H1 (cell line): Measurements from ENCODE around the gene AGFG1. TPM values are rescaled to one million over a fixed set of nuclear protein-coding genes. Genes with fewer than 3 reads are reported as not detected.

ENCODE experiments used
- CTCF ChIA-PET: fragments of 300-600 bp; sonication (Branson Sonifier 250); formaldehyde crosslinking; loops from one replicate; lab custom pipeline; 2021; ENCODE audit not compliant: partially characterized antibody; lab: Charles Lee
- POLR2A ChIA-PET: fragments of 300-600 bp; sonication (Branson Sonifier 250); formaldehyde crosslinking; loops from one replicate; lab custom pipeline; 2021; ENCODE audit warnings: inconsistent platforms; ENCODE audit not compliant: partially characterized antibody; lab: Charles Lee
- DNase-seq, 2 experiments: peaks; one replicate each; pipeline versions ENCODE4 v3.0.0 to v3.0.0-alpha.2; 2010 to 2022; ENCODE audit warnings: low spot score in 2 of 2, low read depth in 1 of 2, mixed read lengths in 1 of 2
- FAIRE-seq: peaks from 2 replicates; lab custom pipeline; 2011; peaks lifted over from hg19 to GRCh38; lab: Jason Lieb, UNC
- H2AFZ ChIP-seq: 2 replicates; pipeline ENCODE4 v1.8.1; 2012; ENCODE audit warnings: low read length, inconsistent platforms
- H2AK5ac ChIP-seq: 2 replicates; pipeline ENCODE4 v1.6.1; 2013; ENCODE audit warnings: low read depth, low read length
- H2BK120ac ChIP-seq: replicated peaks from 2 replicates; pipeline ENCODE3; 2013; ENCODE audit warnings: low read depth, low read length, inconsistent platforms
- H2BK12ac ChIP-seq: 2 replicates; pipeline ENCODE4 v1.6.1; 2013; ENCODE audit warnings: low read depth, low read length
- H2BK15ac ChIP-seq: 2 replicates; pipeline ENCODE4 v1.6.1; 2013; ENCODE audit warnings: low read length
- H2BK20ac ChIP-seq: 2 replicates; pipeline ENCODE4 v1.6.1; 2013; ENCODE audit warnings: low read length
- H2BK5ac ChIP-seq: 2 replicates; pipeline ENCODE4 v1.6.1; 2013; ENCODE audit warnings: low read depth, low read length
- H3K14ac ChIP-seq: 2 replicates; pipeline ENCODE4 v1.6.1; 2013; ENCODE audit warnings: inconsistent platforms; ENCODE audit not compliant: insufficient read length
- H3K18ac ChIP-seq: 2 replicates; pipeline ENCODE4 v1.6.1; 2013; ENCODE audit warnings: low read length; ENCODE audit errors: extremely low read depth
- H3K23ac ChIP-seq: 2 replicates; pipeline ENCODE4 v1.6.1; 2013; ENCODE audit warnings: inconsistent platforms; ENCODE audit not compliant: insufficient read length
- H3K23me2 ChIP-seq: 2 replicates; pipeline ENCODE4 v1.6.1; 2013; ENCODE audit warnings: low read depth, low read length
- H3K27ac ChIP-seq: 2 replicates; pipeline ENCODE4 v1.6.1; 2011; ENCODE audit warnings: low read depth, low read length, inconsistent platforms
- H3K27me3 ChIP-seq, 4 experiments: replicated peaks in 1 of 4; 1 replicate in 1 of 4; 2 replicates in 3 of 4; pipeline versions ENCODE4 v1.6.1 to v1.8.1; 2011 to 2013; ENCODE audit warnings: low read length in 3 of 4, mild to moderate bottlenecking in 3 of 4, inconsistent platforms in 2 of 4, mixed read lengths in 2 of 4, moderate library complexity in 1 of 4; ENCODE audit not compliant: control insufficient read depth in 3 of 4, insufficient read depth in 3 of 4; ENCODE audit errors: extremely low read depth in 1 of 4
- H3K36me3 ChIP-seq, 4 experiments: 2 replicates each; pipeline versions ENCODE4 v1.6.1 to v1.8.1; 2011 to 2013; ENCODE audit warnings: mild to moderate bottlenecking in 4 of 4, low read length in 3 of 4, moderate library complexity in 2 of 4, control low read depth in 1 of 4, inconsistent platforms in 1 of 4; ENCODE audit not compliant: insufficient read depth in 4 of 4, control insufficient read depth in 2 of 4
- H3K4ac ChIP-seq: replicated peaks from 2 replicates; pipeline ENCODE3; 2013; ENCODE audit warnings: low read length, low read depth, mixed read lengths, inconsistent platforms; ENCODE audit not compliant: insufficient read length
- H3K4me1 ChIP-seq, 4 experiments: replicated peaks in 1 of 4; 1 replicate in 1 of 4; 2 replicates in 3 of 4; pipeline versions ENCODE4 v1.6.1 to v1.8.1; 2011 to 2013; ENCODE audit warnings: low read length in 3 of 4, inconsistent platforms in 2 of 4, mixed read lengths in 1 of 4; ENCODE audit not compliant: insufficient read depth in 4 of 4, control insufficient read depth in 3 of 4
- H3K4me2 ChIP-seq, 2 experiments: 2 replicates each; pipeline versions ENCODE4 v1.6.1 to v1.8.1; 2011 to 2013; ENCODE audit warnings: low read depth in 2 of 2, low read length in 2 of 2, control low read depth in 1 of 2, inconsistent platforms in 1 of 2, mild to moderate bottlenecking in 1 of 2; ENCODE audit not compliant: insufficient read depth in 1 of 2
- H3K4me3 ChIP-seq, 4 experiments: fragments of 200-600, 300-600 bp in 1 of 4; sonication (generic), shearing (Covaris generic), sonication (Bioruptor Twin) in 1 of 4; 2 replicates each; pipeline versions ENCODE4 v1.5.1 to v1.8.1; 2011 to 2016; ENCODE audit warnings: low read length in 4 of 4, low read depth in 3 of 4, control low read depth in 2 of 4, inconsistent platforms in 2 of 4, mild to moderate bottlenecking in 2 of 4, mixed read lengths in 1 of 4, moderate library complexity in 1 of 4; ENCODE audit not compliant: insufficient read depth in 2 of 4; ENCODE audit errors: extremely low read depth in 1 of 4
- H3K56ac ChIP-seq: replicated peaks from 2 replicates; pipeline ENCODE3; 2013; ENCODE audit warnings: low read depth, mild to moderate bottlenecking, mixed read lengths, low read length, inconsistent platforms; ENCODE audit not compliant: insufficient read length
- H3K79me1 ChIP-seq: 2 replicates; pipeline ENCODE4 v1.6.1; 2013; ENCODE audit warnings: low read depth, low read length, control low read depth
- H3K79me2 ChIP-seq, 2 experiments: 2 replicates each; pipeline versions ENCODE4 v1.6.1 to v1.8.1; 2012 to 2013; ENCODE audit warnings: low read length in 2 of 2, mild to moderate bottlenecking in 2 of 2, inconsistent platforms in 1 of 2; ENCODE audit not compliant: insufficient read depth in 2 of 2, control insufficient read depth in 1 of 2
- H3K9ac ChIP-seq, 4 experiments: replicated peaks in 1 of 4; 1 replicate in 1 of 4; 2 replicates in 3 of 4; pipeline versions ENCODE4 v1.6.1 to v1.8.1; 2011 to 2013; ENCODE audit warnings: low read depth in 3 of 4, low read length in 3 of 4, control low read depth in 2 of 4, mild to moderate bottlenecking in 2 of 4, moderate library complexity in 2 of 4, inconsistent platforms in 1 of 4; ENCODE audit errors: extremely low read depth in 1 of 4
- H3K9me3 ChIP-seq, 2 experiments: 2 replicates each; pipeline versions ENCODE4 v1.6.1 to v1.8.1; 2012 to 2013; ENCODE audit warnings: mild to moderate bottlenecking in 2 of 2, moderate library complexity in 2 of 2, control low read depth in 1 of 2, inconsistent platforms in 1 of 2, low read depth in 1 of 2, low read length in 1 of 2, mixed read lengths in 1 of 2; ENCODE audit not compliant: insufficient read depth in 2 of 2
- H4K20me1 ChIP-seq, 2 experiments: replicated peaks in 1 of 2; 2 replicates each; pipeline versions ENCODE3 to v1.8.1; 2011 to 2013; ENCODE audit warnings: inconsistent platforms in 2 of 2, low read length in 2 of 2, mild to moderate bottlenecking in 1 of 2; ENCODE audit not compliant: insufficient read depth in 2 of 2, control insufficient read depth in 1 of 2
- H4K5ac ChIP-seq: 2 replicates; pipeline ENCODE4 v1.6.1; 2013; ENCODE audit warnings: low read length, low read depth, mixed read lengths, inconsistent platforms; ENCODE audit not compliant: insufficient read length
- H4K8ac ChIP-seq: 2 replicates; pipeline ENCODE4 v1.8.0; 2013; ENCODE audit warnings: mild to moderate bottlenecking, moderate library complexity, low read length, inconsistent platforms; ENCODE audit not compliant: insufficient read depth; ENCODE audit errors: extremely low read depth
- H4K91ac ChIP-seq: replicated peaks from 2 replicates; pipeline ENCODE3; 2013; ENCODE audit warnings: low read length, mixed read lengths, inconsistent platforms; ENCODE audit not compliant: insufficient read length
- CEBPB ChIP-seq: IDR thresholded peaks from 2 replicates; pipeline ENCODE4 v1.6.1; 2012; ENCODE audit warnings: low read depth, low read length
- HDAC2 ChIP-seq, 2 experiments: fragments of 300-600 bp in 1 of 2; sonication (generic) in 1 of 2; IDR thresholded peaks; 2 replicates each; pipeline ENCODE4 v1.6.1; 2011 to 2012; ENCODE audit warnings: low read depth in 2 of 2, low read length in 2 of 2, mild to moderate bottlenecking in 2 of 2, moderate library complexity in 2 of 2, borderline replicate concordance in 1 of 2, inconsistent platforms in 1 of 2
- WGBS, 2 experiments: shearing (Covaris generic) in 1 of 2; methylation state at CpG; one replicate each; pipeline versions ENCODE4 v1.1.6 to v1.1.7; 2013 to 2015; ENCODE audit warnings: low lambda C conversion rate in 2 of 2, mixed read lengths in 2 of 2, inconsistent platforms in 1 of 2, low coverage in 1 of 2, missing lambda C conversion rate in 1 of 2; ENCODE audit not compliant: insufficient replicate concordance in 2 of 2, insufficient coverage in 1 of 2, insufficient read length in 1 of 2; ENCODE audit errors: extremely low coverage in 1 of 2, missing lambda C conversion rate in 1 of 2; 5-methylcytosine and 5-hydroxymethylcytosine counted together
- polyA plus RNA-seq, 7 experiments: library from polyadenylated mRNA; depleted of rRNA in 3 of 7; stranded (reverse) in 5 of 7; unstranded in 2 of 7; fragments of >200 nt in 5 of 7; fragments of 200-250 nt in 2 of 7; gene quantifications; 1 replicate in 5 of 7; 2 replicates in 1 of 7; 4 replicates in 1 of 7; pipeline versions ENCODE4 v1.2.1 to v1.2.3, GENCODE V29; 2011 to 2013; ENCODE audit warnings: missing spikeins in 2 of 7, mixed read lengths in 2 of 7
- total RNA-seq: library from RNA; stranded (reverse); fragmentation: NEBNext Ultra II Directional; extraction: Animal tissue kit (Norgen Biotek cat#: 25700); gene quantifications from 2 replicates; pipeline ENCODE4 v1.2.1, GENCODE V29; 2021

Gene AGFG1
- total and polyA plus RNA-seq, 2 of the 8 experiments (the other 6 are each of a cell fraction or from before 2014, with no cell fraction given) = 102 to 147 TPM

DNA sequence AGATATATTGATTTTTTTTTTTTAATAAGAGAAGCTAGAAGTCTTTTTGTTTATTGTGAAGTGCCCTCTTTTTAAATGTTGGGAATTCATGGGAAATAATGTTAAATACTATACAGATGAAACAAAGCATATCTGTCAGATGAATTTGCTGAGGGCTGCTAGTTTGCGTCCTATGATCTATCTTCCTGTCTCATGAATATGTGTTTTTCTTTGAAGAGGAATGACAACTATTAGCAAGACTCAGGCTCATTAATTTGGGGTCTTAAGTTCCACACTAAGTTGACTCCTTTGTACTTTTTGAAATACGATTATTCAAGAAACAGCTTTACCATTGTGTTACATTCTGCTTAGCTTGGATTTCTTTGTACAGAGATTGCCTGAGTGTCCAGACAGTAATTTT is 57.9 kb downstream of the AGFG1 start:
- TF ChIP-seq CEBPB = no peak
- TF ChIP-seq HDAC2 (IDR thresholded peaks at IDR 0.05; ENCODE audit: borderline replicate concordance in 1 of 2, low read depth in 2 of 2, low read length in 2 of 2) = no peak
- TF ChIP-seq, all 59 proteins: peak for 0
- Histone ChIP-seq H3K27ac (no peak overlapping the region), H3K4me2 (no peak overlapping the region), H3K4ac (no peak overlapping the region), H3K14ac (no peak overlapping the region), H3K23ac (no peak overlapping the region), H3K79me1 (no peaks in the 10 kb centered on the region), H3K4me1 (no peaks in the 10 kb centered on the region), H2AFZ (no peak overlapping the region), H2BK5ac (no peak overlapping the region), H3K18ac (no peak overlapping the region), H3K9me3 (no peaks in the 10 kb centered on the region), H3K4me3 (no peak overlapping the region), H3K27me3 (no peaks in the 10 kb centered on the region), H3K79me2 (peaks cover 0 to 7% of the 10 kb centered on the region in 2 experiments; a peak in 2 of 4 replicates), H4K20me1 (peaks cover 0 to 3% of the 10 kb centered on the region in 2 experiments), H2BK20ac (no peak overlapping the region), H2AK5ac (no peak overlapping the region), H3K23me2 (no peaks in the 10 kb centered on the region), H3K36me3 (peaks cover 0 to 60% (median 7%) of the 10 kb centered on the region in 4 experiments; a peak in 6 of 8 replicates), H3K56ac (no peak overlapping the region), H3K9ac (no peak overlapping the region), H2BK15ac (no peak overlapping the region), H4K8ac (no peak overlapping the region), H4K5ac (no peak overlapping the region), H4K91ac (no peak overlapping the region), H2BK120ac (no peak overlapping the region), H2BK12ac (no peak overlapping the region)
- POLR2A ChIA-PET = interaction anchor here (0.6 kb wide), 1 partner anchor 62 kb away, joined by 5 read pairs; no protein-coding TSS in a partner anchor
- 91% methylated on average over 2 of the region's 2 CpGs; no CpG with 5 or more reads in 1 of the 2 experiments for WGBS, 2 experiments
- FAIRE-seq (no peak), DNase-seq (no peak)
- CTCF ChIA-PET = interaction anchor here (0.6 to 1.0 kb wide), 2 partner anchors 57 to 80 kb away, joined by 3 read pairs; no protein-coding TSS in a partner anchor
